Mucosa of stomach (tissue), 1 donor: ENCODE results near the gene JPH3.
"Not testable (repeated sequence)": the region's sequence is repeated elsewhere in the genome, so short reads cannot be mapped to it uniquely, and the experiment has no call there.

Source experiments
- H3K27me3 ChIP-seq: one replicate; pipeline ENCODE4 v1.7.0; 2013; ENCODE audit warnings: mild to moderate bottlenecking, low read length; ENCODE audit not compliant: control insufficient read depth, insufficient read depth
- H3K36me3 ChIP-seq: one replicate; pipeline ENCODE4 v1.7.0; 2013; ENCODE audit warnings: low read length; ENCODE audit not compliant: control insufficient read depth, insufficient read depth
- H3K4me1 ChIP-seq: one replicate; pipeline ENCODE4 v1.7.0; 2013; ENCODE audit warnings: mild to moderate bottlenecking, low read length; ENCODE audit not compliant: control insufficient read depth, insufficient read depth
- H3K4me3 ChIP-seq: one replicate; pipeline ENCODE4 v1.7.0; 2013; ENCODE audit warnings: low read length
- H3K9ac ChIP-seq: one replicate; pipeline ENCODE4 v1.7.0; 2013; ENCODE audit warnings: mild to moderate bottlenecking, low read length, moderate library complexity
- H3K9me3 ChIP-seq: one replicate; pipeline ENCODE4 v1.7.0; 2013; ENCODE audit warnings: mild to moderate bottlenecking, low read length, moderate library complexity; ENCODE audit not compliant: control insufficient read depth
- donor health status: Pancreatic carcinoma.

Gene JPH3

GRCh38 chr16:87671221-87671620 is 68.9 kb downstream of the JPH3 start:
- Histone ChIP-seq H3K4me1 (no peaks in the 10 kb centered on the region), H3K9me3 (no peaks in the 10 kb centered on the region), H3K9ac (no peak overlapping the region), H3K4me3 (no peak overlapping the region), H3K36me3 (no peaks in the 10 kb centered on the region), H3K27me3 (no peaks in the 10 kb centered on the region)

- Histone ChIP-seq H3K9me3 (no peaks in the 10 kb centered on the region), H3K36me3 (no peaks in the 10 kb centered on the region), H3K27me3 (no peaks in the 10 kb centered on the region), H3K4me1 (no peaks in the 10 kb centered on the region), H3K4me3 (no peak overlapping the region), H3K9ac (no peak overlapping the region)
Measured at GRCh38 chr16:87671715-87672270, 69.5 kb downstream of the JPH3 start.

GRCh38 chr16:87674419-87674818 is 72.1 kb downstream of the JPH3 start:
- Histone ChIP-seq H3K9ac (no peak overlapping the region), H3K36me3 (no peaks in the 10 kb centered on the region), H3K4me1 (no peaks in the 10 kb centered on the region), H3K4me3 (no peak overlapping the region), H3K9me3 (no peaks in the 10 kb centered on the region), H3K27me3 (no peaks in the 10 kb centered on the region)

- Histone ChIP-seq H3K9me3 (no peaks in the 10 kb centered on the region), H3K4me3 (no peak overlapping the region), H3K4me1 (no peaks in the 10 kb centered on the region), H3K36me3 (no peaks in the 10 kb centered on the region), H3K27me3 (no peaks in the 10 kb centered on the region), H3K9ac (no peak overlapping the region)
Measured at GRCh38 chr16:87675111-87675719, 72.9 kb downstream of the JPH3 start.

GRCh38 chr16:87677830-87678229 is 75.5 kb downstream of the JPH3 start:
- no peaks in the 10 kb centered on the region for H3K9me3 ChIP-seq
- no peaks in the 10 kb centered on the region for H3K36me3 ChIP-seq
- H3K9ac ChIP-seq, result no peak overlapping the region
- H3K4me3 ChIP-seq, result no peak overlapping the region
- peaks cover 4% of the 10 kb centered on the region for H3K27me3 ChIP-seq
- no peaks in the 10 kb centered on the region for H3K4me1 ChIP-seq

- Histone ChIP-seq H3K4me1 (no peaks in the 10 kb centered on the region), H3K27me3 (peaks cover 4% of the 10 kb centered on the region)
Measured at GRCh38 chr16:87678618-87679017, 76.3 kb downstream of the JPH3 start.

GRCh38 chr16:87679593-87680271 is 77.4 kb downstream of the JPH3 start:
- no peak overlapping the region for H3K4me3 ChIP-seq
- H3K36me3 ChIP-seq, result no peaks in the 10 kb centered on the region
- H3K9me3 ChIP-seq, result no peaks in the 10 kb centered on the region
- no peak overlapping the region for H3K9ac ChIP-seq
- H3K27me3 ChIP-seq, result peaks cover 4% of the 10 kb centered on the region
- H3K4me1 ChIP-seq, result no peaks in the 10 kb centered on the region

More at GRCh38 chr16:87678618-87679017, 76.3 kb downstream of the JPH3 start:
- Histone ChIP-seq H3K36me3 (no peaks in the 10 kb centered on the region), H3K4me3 (no peak overlapping the region), H3K9me3 (no peaks in the 10 kb centered on the region), H3K9ac (no peak overlapping the region)

- H3K27me3 ChIP-seq, result peaks cover 4% of the 10 kb centered on the region
Measured at GRCh38 chr16:87680272-87680644, 78.0 kb downstream of the JPH3 start.

GRCh38 chr16:87681051-87681602 is 78.8 kb downstream of the JPH3 start:
- not testable (repeated sequence) for H3K36me3 ChIP-seq, H3K9ac ChIP-seq, H3K4me1 ChIP-seq, H3K4me3 ChIP-seq, H3K9me3 ChIP-seq, H3K27me3 ChIP-seq

More at GRCh38 chr16:87680272-87680644, 78.0 kb downstream of the JPH3 start:
- H3K36me3 ChIP-seq, result no peaks in the 10 kb centered on the region
- no peaks in the 10 kb centered on the region for H3K4me1 ChIP-seq
- H3K9ac ChIP-seq, result no peak overlapping the region
- no peak overlapping the region for H3K4me3 ChIP-seq
- no peaks in the 10 kb centered on the region for H3K9me3 ChIP-seq

- H3K4me3 ChIP-seq, result no peak overlapping the region
- H3K4me1 ChIP-seq, result no peaks in the 10 kb centered on the region
- no peaks in the 10 kb centered on the region for H3K36me3 ChIP-seq
- no peaks in the 10 kb centered on the region for H3K9me3 ChIP-seq
- peaks cover 4% of the 10 kb centered on the region for H3K27me3 ChIP-seq
- H3K9ac ChIP-seq, result no peak overlapping the region
Measured at GRCh38 chr16:87681981-87682570, 79.8 kb downstream of the JPH3 start.

- no peaks in the 10 kb centered on the region for H3K4me1 ChIP-seq
- H3K36me3 ChIP-seq, result no peaks in the 10 kb centered on the region
- H3K9ac ChIP-seq, result no peak overlapping the region
- peaks cover 4% of the 10 kb centered on the region for H3K27me3 ChIP-seq
- no peaks in the 10 kb centered on the region for H3K9me3 ChIP-seq
- no peak overlapping the region for H3K4me3 ChIP-seq
Measured at GRCh38 chr16:87682852-87683399, 80.6 kb downstream of the JPH3 start.
